A549 (cell line): ENCODE data around the gene ZNF511. TPM values are rescaled to one million over a fixed set of nuclear protein-coding genes. Genes with fewer than 3 reads are reported as not detected.

Experiments
- ATAC-seq, 2 experiments: fragments of 200-7000 bp in 1 of 2; fragments of >200 bp in 1 of 2; cut with Nextera tagmentation in 1 of 2; cut with Tn5 transposase in 1 of 2; 3 replicates each; pipeline versions ENCODE4 v1.8.0 to v1.9.1; 2018 to 2020; ENCODE audit warnings: mild to moderate bottlenecking in 1 of 2, moderate library complexity in 1 of 2
- CTCF ChIA-PET: fragments of 300-600 bp; sonication (Branson Sonifier 250); formaldehyde crosslinking; extraction: SDS; loops from one replicate; lab custom pipeline; 2021; ENCODE audit warnings: antibody characterized with exemption, inconsistent platforms; lab: Yijun Ruan, JAX
- POLR2A ChIA-PET: fragments of 350-600 bp; formaldehyde crosslinking; extraction: SDS; loops from one replicate; lab custom pipeline; 2021; ENCODE audit warnings: antibody characterized with exemption, inconsistent platforms; lab: Yijun Ruan, JAX
- DNase-seq, 2 experiments: peaks; one replicate each; pipeline versions ENCODE4 v3.0.0 to v3.0.0-alpha.2; 2011 to 2016; ENCODE audit warnings: low read depth in 1 of 2, low spot score in 1 of 2
- FAIRE-seq: peaks from 2 replicates; lab custom pipeline; 2011; peaks lifted over from hg19 to GRCh38; lab: Jason Lieb, UNC
- H3K27ac ChIP-seq, 2 experiments: fragments of >200 bp; sonication (Bioruptor Twin); formaldehyde crosslinking; 3 replicates each; pipeline ENCODE4 v1.5.1; 2016 to 2017
- H3K4me1 ChIP-seq: fragments of >200 bp; sonication (Bioruptor Twin); formaldehyde crosslinking; 3 replicates; pipeline ENCODE4 v1.6.1; 2016
- H3K4me2 ChIP-seq: fragments of >200 bp; sonication (Bioruptor Twin); formaldehyde crosslinking; 3 replicates; pipeline ENCODE4 v1.6.1; 2016
- H3K4me3 ChIP-seq: fragments of >200 bp; sonication (Bioruptor Twin); formaldehyde crosslinking; 3 replicates; pipeline ENCODE4 v1.5.1; 2016
- H3K9me3 ChIP-seq: fragments of >200 bp; sonication (Bioruptor Twin); formaldehyde crosslinking; 3 replicates; pipeline ENCODE4 v1.6.1; 2016
- ESRRA ChIP-seq: fragments of 150-350 bp; IDR thresholded peaks from 2 replicates; pipeline ENCODE4 v1.6.1; 2014; ENCODE audit warnings: mild to moderate bottlenecking, low read length, borderline replicate concordance
- HDAC2 ChIP-seq: fragments of 200-600 bp; sonication (generic); IDR thresholded peaks from 2 replicates; pipeline ENCODE4 v1.6.1; 2016
- HOXA7 ChIP-seq: fragments of 250-450 bp; sonication (Bioruptor Pico); IDR thresholded peaks from 2 replicates; pipeline ENCODE4 v1.5.0; 2020; ENCODE audit warnings: mild to moderate bottlenecking, moderate library complexity
- JUN ChIP-seq, 2 experiments: fragments of >200 bp; sonication (Bioruptor Twin); formaldehyde crosslinking; IDR thresholded peaks; 2 replicates in 1 of 2; 3 replicates in 1 of 2; pipeline ENCODE4 v1.6.1; 2016 to 2017
- KDM5A ChIP-seq: fragments of 200-600 bp; sonication (generic); IDR thresholded peaks from 2 replicates; pipeline ENCODE4 v1.6.1; 2016; ENCODE audit warnings: antibody characterized with exemption, mild to moderate bottlenecking
- MAFK ChIP-seq: fragments of 450-650 bp; IDR thresholded peaks from 2 replicates; pipeline ENCODE4 v1.6.1; 2014; ENCODE audit not compliant: partially characterized antibody
- MAZ ChIP-seq: fragments of 150-350 bp; IDR thresholded peaks from 2 replicates; pipeline ENCODE4 v1.6.1; 2014; ENCODE audit warnings: antibody characterized with exemption, low read depth, low read length, borderline replicate concordance
- NFE2L2 ChIP-seq: fragments of 150-350 bp; conservative IDR thresholded peaks from 2 replicates; pipeline ENCODE4 v1.6.1; 2014; ENCODE audit warnings: low read length
- NPAS2 ChIP-seq: fragments of 250-450 bp; sonication (Bioruptor Pico); IDR thresholded peaks from 2 replicates; pipeline ENCODE4 v1.8.0; 2022; ENCODE audit warnings: mild to moderate bottlenecking, moderate library complexity, borderline replicate concordance
- NR3C1 ChIP-seq: fragments of >200 bp; sonication (Bioruptor Twin); formaldehyde crosslinking; IDR thresholded peaks from 3 replicates; pipeline ENCODE4 v1.6.1; 2017
- POLR2A ChIP-seq: IDR thresholded peaks from 2 replicates; pipeline ENCODE4 v1.6.1; 2012; ENCODE audit warnings: mild to moderate bottlenecking, low read length
- RARB ChIP-seq: fragments of 250-450 bp; sonication (Bioruptor Pico); IDR thresholded peaks from 2 replicates; pipeline ENCODE4 v1.8.0; 2021; ENCODE audit warnings: mild to moderate bottlenecking, moderate library complexity
- REST ChIP-seq: fragments of 200-600 bp; sonication (generic); IDR thresholded peaks from 2 replicates; pipeline ENCODE4 v1.6.1; 2016; ENCODE audit warnings: antibody characterized with exemption, mild to moderate bottlenecking, moderate library complexity
- RFX5 ChIP-seq: fragments of 450-650 bp; IDR thresholded peaks from 2 replicates; pipeline ENCODE4 v1.7.1; 2014; ENCODE audit warnings: antibody characterized with exemption, mild to moderate bottlenecking, moderate library complexity
- RNF2 ChIP-seq: fragments of 200-600 bp; sonication (generic); IDR thresholded peaks from 2 replicates; pipeline ENCODE4 v1.6.1; 2016; ENCODE audit warnings: low read depth, mild to moderate bottlenecking, antibody characterized with exemption, moderate library complexity, borderline replicate concordance
- WGBS: methylation state at CpG from one replicate; pipeline ENCODE4 v1.1.6; 2017; ENCODE audit errors: missing lambda C conversion rate; 5-methylcytosine and 5-hydroxymethylcytosine counted together
- polyA plus RNA-seq, 4 experiments: library from polyadenylated mRNA; depleted of rRNA in 3 of 4; stranded (reverse); fragments of >200 nt; fragmentation: RNase III in 1 of 4; extraction: RNeasy Plus Mini Kit Qiagen cat#74134 plus additional on column Dnase treatment in 1 of 4; gene quantifications; 2 replicates in 3 of 4; 3 replicates in 1 of 4; pipeline ENCODE4 v1.2.3, GENCODE V29; 2011 to 2017
- TF ChIP-seq, protein P1 (sequence below): fragments of 250-450 bp; sonication (Bioruptor Pico); IDR thresholded peaks from 2 replicates; pipeline ENCODE4 v1.5.0; 2020; ENCODE audit warnings: low read depth, mild to moderate bottlenecking, moderate library complexity
- TF ChIP-seq, protein P2 (sequence below): fragments of 250-450 bp; sonication (Bioruptor Pico); IDR thresholded peaks from 2 replicates; pipeline ENCODE4 v1.5.0; 2021; ENCODE audit warnings: mild to moderate bottlenecking, moderate library complexity, borderline replicate concordance

ZNF511 gene
- polyA plus RNA-seq, 2 of the 4 experiments (the other 2 are of a cell fraction) = 40.2 to 43.6 TPM

DNA sequence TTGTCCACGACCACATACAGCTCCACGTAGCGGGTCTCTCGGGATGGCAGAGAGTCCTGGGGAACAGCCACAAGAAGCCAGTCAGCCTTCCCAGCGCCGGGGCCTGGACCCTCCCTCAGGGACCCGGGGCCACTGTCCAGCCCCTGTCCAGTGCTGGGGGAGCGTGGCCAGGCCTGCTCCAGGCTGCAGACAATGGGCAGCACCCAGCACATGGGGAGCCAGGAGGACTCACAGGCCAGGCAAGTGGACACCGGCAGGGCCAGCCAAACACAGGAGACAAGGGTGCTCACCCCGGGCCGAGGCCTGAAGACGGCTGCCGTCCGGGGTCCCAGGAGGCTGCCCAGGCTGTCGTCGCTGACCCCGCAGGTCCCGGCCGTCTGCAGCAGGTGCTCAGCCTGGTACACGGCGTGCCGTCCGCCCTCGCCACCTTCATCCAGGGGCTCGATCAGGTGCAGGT lies 35.7 kb upstream of the ZNF511 start:
- no peak for TF ChIP-seq KDM5A
- no peak for TF ChIP-seq MAZ
- TF ChIP-seq RNF2 = no peak
- TF ChIP-seq POLR2A = no peak
- TF ChIP-seq REST = no peak
- TF ChIP-seq JUN (IDR thresholded peaks at IDR 0.05) = no peak
- TF ChIP-seq, protein P1, sequence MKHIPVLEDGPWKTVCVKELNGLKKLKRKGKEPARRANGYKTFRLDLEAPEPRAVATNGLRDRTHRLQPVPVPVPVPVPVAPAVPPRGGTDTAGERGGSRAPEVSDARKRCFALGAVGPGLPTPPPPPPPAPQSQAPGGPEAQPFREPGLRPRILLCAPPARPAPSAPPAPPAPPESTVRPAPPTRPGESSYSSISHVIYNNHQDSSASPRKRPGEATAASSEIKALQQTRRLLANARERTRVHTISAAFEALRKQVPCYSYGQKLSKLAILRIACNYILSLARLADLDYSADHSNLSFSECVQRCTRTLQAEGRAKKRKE (CRISPR knock-in tag) = no peak
- TF ChIP-seq RARB = no peak
- no peak for TF ChIP-seq HOXA7 (CRISPR knock-in tag)
- TF ChIP-seq HDAC2 = no peak
- TF ChIP-seq, protein P2, sequence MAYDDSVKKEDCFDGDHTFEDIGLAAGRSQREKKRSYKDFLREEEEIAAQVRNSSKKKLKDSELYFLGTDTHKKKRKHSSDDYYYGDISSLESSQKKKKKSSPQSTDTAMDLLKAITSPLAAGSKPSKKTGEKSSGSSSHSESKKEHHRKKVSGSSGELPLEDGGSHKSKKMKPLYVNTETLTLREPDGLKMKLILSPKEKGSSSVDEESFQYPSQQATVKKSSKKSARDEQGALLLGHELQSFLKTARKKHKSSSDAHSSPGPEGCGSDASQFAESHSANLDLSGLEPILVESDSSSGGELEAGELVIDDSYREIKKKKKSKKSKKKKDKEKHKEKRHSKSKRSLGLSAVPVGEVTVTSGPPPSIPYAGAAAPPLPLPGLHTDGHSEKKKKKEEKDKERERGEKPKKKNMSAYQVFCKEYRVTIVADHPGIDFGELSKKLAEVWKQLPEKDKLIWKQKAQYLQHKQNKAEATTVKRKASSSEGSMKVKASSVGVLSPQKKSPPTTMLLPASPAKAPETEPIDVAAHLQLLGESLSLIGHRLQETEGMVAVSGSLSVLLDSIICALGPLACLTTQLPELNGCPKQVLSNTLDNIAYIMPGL (CRISPR knock-in tag) = no peak
- no peak for TF ChIP-seq NR3C1
- no peak for TF ChIP-seq NFE2L2
- TF ChIP-seq RFX5 = no peak
- TF ChIP-seq ESRRA = no peak
- no peak for TF ChIP-seq MAFK
- FAIRE-seq (no peak), DNase-seq (no peak), ATAC-seq (no peak)
- Histone ChIP-seq H3K9me3 (no peaks in the 10 kb centered on the region), H3K4me2 (no peak overlapping the region), H3K4me1 (no peaks in the 10 kb centered on the region; the same call in 2 of the 3 replicates), H3K27ac (no peak overlapping the region), H3K4me3 (no peak overlapping the region)
- POLR2A ChIA-PET = no interaction called here
- CTCF ChIA-PET = interaction anchor here (2.1 kb wide), 1 partner anchor 15 kb away, joined by 9 read pairs; no protein-coding TSS in a partner anchor
- 88% methylated on average over 21 of the region's 25 CpGs for WGBS

- Histone ChIP-seq H3K4me1 (peaks cover 2% of the 10 kb centered on the region; the same call in 1 of the 3 replicates), H3K9me3 (no peaks in the 10 kb centered on the region), H3K27ac (no peak overlapping the region), H3K4me3 (no peak overlapping the region), H3K4me2 (no peak overlapping the region)
- ChIA-PET CTCF (interaction anchor here (1.3 to 1.9 kb wide), 2 partner anchors 10 to 56 kb away, joined by 3 to 9 read pairs; no protein-coding TSS in a partner anchor), POLR2A (no interaction called here)
- 96% methylated on average over 13 of the region's 28 CpGs for WGBS
- ATAC-seq (no peak), FAIRE-seq (no peak), DNase-seq (no peak)
- TF ChIP-seq NPAS2 (CRISPR knock-in tag) (no peak), HDAC2 (no peak)
These were observed 35.1 kb upstream of the ZNF511 start for GRCh38 chr10:133273534-133274143.
